PC-9 (cell line): ENCODE data around the gene ANKUB1.

Source experiments
- CTCF ChIP-seq: fragments of 200-600 bp; sonication (generic); conservative IDR thresholded peaks from 2 replicates; pipeline ENCODE4 v1.6.1; 2017; ENCODE audit warnings: mixed run types, antibody characterized with exemption, mild to moderate bottlenecking, moderate library complexity
- EZH2 ChIP-seq: fragments of 200-600 bp; sonication (generic); IDR thresholded peaks from 2 replicates; pipeline ENCODE4 v1.8.0; 2017; ENCODE audit warnings: antibody characterized with exemption, low read depth

GRCh38 chr3:149813367-149814281 lies 21.3 kb upstream of the ANKUB1 start:
- TF ChIP-seq CTCF (no peak), EZH2 (no peak)
